HG03469 (cell line): Measurements from ENCODE around the gene ARHGAP42.
"Not testable (repeated sequence)": the region's sequence is repeated elsewhere in the genome, so short reads cannot be mapped to it uniquely, and the experiment has no call there.

Experiments used
- ATAC-seq: cut with Tn5 transposase; IDR thresholded peaks from one replicate; pipeline ENCODE4 v1.9.1; 2021; ENCODE audit warnings: mild to moderate bottlenecking, moderate library complexity, moderate number of reproducible peaks; ENCODE audit not compliant: unreplicated experiment

ARHGAP42 gene

GRCh38 chr11:100865443-100866065, 178.5 kb downstream of the ARHGAP42 start:
- ATAC-seq: no peak

- ATAC-seq: peak; percentile 64
Measured at GRCh38 chr11:100866453-100866852, 179.4 kb downstream of the ARHGAP42 start.

- ATAC-seq: no peak
Measured at GRCh38 chr11:100867606-100868005, 180.5 kb downstream of the ARHGAP42 start.

GRCh38 chr11:100869328-100869727, 182.2 kb downstream of the ARHGAP42 start:
- no peak for ATAC-seq

GRCh38 chr11:100870138-100870537, 183.1 kb downstream of the ARHGAP42 start:
- no peak for ATAC-seq

GRCh38 chr11:100872951-100873740, 186.1 kb downstream of the ARHGAP42 start:
- ATAC-seq: no peak

- no peak for ATAC-seq
Measured at GRCh38 chr11:100874203-100874602, 187.1 kb downstream of the ARHGAP42 start.

GRCh38 chr11:100875521-100875869, 188.4 kb downstream of the ARHGAP42 start:
- no peak for ATAC-seq

GRCh38 chr11:100876815-100877520, 189.9 kb downstream of the ARHGAP42 start:
- ATAC-seq: peak; percentile 87

- ATAC-seq: no peak
Measured at GRCh38 chr11:100878474-100878873, 191.4 kb downstream of the ARHGAP42 start.

GRCh38 chr11:100882957-100883356, 195.9 kb downstream of the ARHGAP42 start:
- no peak for ATAC-seq

- ATAC-seq: no peak
Measured at GRCh38 chr11:100883830-100884229, 196.7 kb downstream of the ARHGAP42 start.

- no peak for ATAC-seq
Measured at GRCh38 chr11:100887659-100888058, 200.6 kb downstream of the ARHGAP42 start.

- ATAC-seq: no peak
Measured at GRCh38 chr11:100888836-100889235, 201.7 kb downstream of the ARHGAP42 start.

GRCh38 chr11:100889758-100890157, 202.7 kb downstream of the ARHGAP42 start:
- no peak for ATAC-seq

GRCh38 chr11:100890789-100891188, 203.7 kb downstream of the ARHGAP42 start:
- ATAC-seq: no peak

- no peak for ATAC-seq
Measured at GRCh38 chr11:100892886-100893285, 205.8 kb downstream of the ARHGAP42 start.

GRCh38 chr11:100895449-100895848, 208.4 kb downstream of the ARHGAP42 start:
- no peak for ATAC-seq

GRCh38 chr11:100895976-100896375, 208.9 kb downstream of the ARHGAP42 start:
- not testable (repeated sequence) for ATAC-seq

- ATAC-seq: not testable (repeated sequence)
Measured at GRCh38 chr11:100901471-100901870, 214.4 kb downstream of the ARHGAP42 start.

GRCh38 chr11:100902454-100903141, 215.5 kb downstream of the ARHGAP42 start:
- ATAC-seq: no peak
